GM15510 (cell line): Measurements from ENCODE around the gene GDF9.

ENCODE experiments used
- POLR2A ChIP-seq: IDR thresholded peaks from 3 replicates; pipeline ENCODE4 v1.6.1; 2011; ENCODE audit warnings: borderline replicate concordance; ENCODE audit not compliant: insufficient read length; ENCODE audit errors: extremely low read depth

The GDF9 gene

GRCh38 chr5:132820162-132820754, 46.0 kb downstream of the GDF9 start:
- no peak for TF ChIP-seq POLR2A

GRCh38 chr5:132819468-132819867, 46.8 kb downstream of the GDF9 start:
- TF ChIP-seq POLR2A = no peak

DNA sequence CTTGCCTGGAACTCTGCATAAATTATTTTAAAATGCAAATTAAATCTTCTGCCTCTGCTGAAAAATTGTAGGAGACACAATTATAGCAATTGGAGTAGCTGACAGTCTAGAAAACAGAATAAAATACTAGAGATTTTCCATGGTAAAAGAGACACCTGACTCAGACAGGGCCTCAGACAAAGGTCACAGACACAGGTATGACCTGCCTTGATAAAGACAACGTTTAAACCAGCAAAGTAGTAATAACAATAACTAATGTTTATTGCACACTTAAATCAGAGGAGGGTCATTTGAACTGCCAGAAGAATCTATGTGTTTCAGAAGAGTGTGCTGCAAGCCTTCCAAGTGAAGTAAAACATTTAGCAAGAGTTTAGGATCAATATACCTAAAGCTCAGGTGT, 49.3 kb downstream of the GDF9 start:
- TF ChIP-seq POLR2A = no peak

GRCh38 chr5:132816554-132816953, 49.7 kb downstream of the GDF9 start:
- no peak for TF ChIP-seq POLR2A

GRCh38 chr5:132816083-132816482, 50.2 kb downstream of the GDF9 start:
- no peak for TF ChIP-seq POLR2A

DNA sequence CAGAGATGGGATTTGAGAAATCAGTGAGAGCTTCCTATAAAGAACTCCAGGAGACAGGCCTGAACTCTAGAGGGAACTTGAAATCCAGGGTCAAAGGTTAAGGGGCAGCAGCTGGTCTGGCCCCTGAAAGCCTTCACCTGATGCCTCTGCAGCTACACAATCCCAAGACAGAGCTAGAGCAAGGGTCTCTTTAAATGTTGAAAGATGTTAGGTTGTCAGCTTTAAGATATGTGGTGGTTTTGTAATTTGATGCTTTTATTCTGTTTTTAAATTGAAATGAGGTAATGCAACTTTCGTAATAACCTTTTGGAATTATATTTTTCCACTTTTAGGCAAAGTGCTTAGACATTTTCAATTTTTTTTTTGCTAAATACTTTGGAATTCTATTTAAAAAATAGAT, 50.8 kb downstream of the GDF9 start:
- TF ChIP-seq POLR2A = no peak

DNA sequence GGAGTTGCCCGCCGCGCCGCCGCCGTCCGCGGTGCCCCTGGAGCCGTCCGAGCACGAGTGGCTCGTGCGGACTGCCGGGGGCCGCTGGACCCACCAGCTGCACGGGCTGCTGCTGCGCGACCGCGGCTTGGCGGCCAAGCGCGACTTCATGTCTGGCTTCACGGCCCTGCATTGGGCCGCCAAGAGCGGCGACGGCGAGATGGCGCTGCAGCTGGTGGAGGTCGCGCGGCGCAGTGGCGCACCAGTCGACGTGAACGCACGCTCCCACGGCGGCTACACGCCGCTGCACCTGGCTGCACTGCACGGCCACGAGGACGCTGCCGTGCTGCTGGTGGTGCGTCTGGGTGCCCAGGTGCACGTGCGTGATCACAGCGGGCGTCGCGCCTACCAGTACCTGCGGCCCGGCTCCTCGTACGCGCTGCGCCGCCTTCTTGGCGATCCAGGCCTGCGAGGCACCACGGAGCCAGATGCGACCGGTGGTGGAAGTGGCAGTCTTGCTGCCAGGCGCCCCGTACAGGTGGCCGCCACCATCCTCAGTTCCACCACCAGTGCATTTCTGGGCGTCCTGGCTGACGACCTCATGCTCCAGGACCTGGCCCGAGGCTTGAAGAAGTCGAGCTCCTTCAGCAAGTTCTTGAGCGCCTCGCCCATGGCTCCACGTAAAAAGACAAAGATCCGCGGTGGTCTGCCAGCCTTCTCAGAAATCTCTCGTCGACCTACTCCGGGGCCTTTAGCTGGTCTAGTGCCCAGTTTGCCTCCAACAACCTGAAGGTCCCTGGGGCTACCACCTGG, 51.6 kb downstream of the GDF9 start:
- TF ChIP-seq POLR2A = no peak

GRCh38 chr5:132813599-132814502, 52.4 kb downstream of the GDF9 start:
- no peak for TF ChIP-seq POLR2A

DNA sequence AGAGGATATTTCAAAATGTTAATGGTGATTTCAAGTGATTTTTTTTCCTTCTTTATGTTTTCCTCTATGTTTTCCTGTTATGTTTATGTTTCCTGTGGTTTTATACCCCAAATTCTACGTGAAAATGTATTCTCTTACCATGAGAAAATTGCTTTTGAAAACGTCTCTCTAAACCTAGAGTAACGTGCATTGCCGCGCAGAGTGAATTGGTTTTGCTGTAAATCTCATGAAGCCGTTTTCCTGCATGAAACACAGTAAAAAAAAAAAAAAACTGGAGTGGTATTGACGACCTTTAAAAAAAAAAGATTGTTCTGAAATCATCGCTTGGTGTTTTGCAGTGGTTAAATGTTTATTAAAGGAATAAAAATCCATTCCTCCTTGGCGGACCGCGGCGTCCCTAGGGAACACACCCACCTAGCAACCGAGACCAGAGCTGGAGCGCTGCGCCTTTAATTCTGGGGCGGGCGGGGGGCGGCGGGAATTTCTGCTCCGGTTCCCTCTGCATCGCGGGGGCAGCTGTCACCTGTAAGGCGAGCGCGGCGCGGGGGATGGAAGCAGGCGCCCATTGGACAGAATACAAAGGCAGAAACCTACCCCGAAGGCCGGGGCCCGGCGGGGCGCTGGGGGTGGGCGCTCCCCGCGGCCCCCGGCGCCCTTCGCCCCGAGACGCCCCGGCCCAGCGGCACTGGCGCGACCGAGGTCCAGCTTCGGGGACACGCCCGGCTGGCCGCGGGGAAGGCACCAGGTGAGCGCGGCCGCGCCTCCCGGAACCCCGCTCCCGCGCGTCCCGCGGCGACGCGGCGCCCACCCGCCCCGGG, 53.3 kb downstream of the GDF9 start, which contains the start of gene SOWAHA:
Gene SOWAHA (plus strand): TSS at position 522 of the 818 bp plus-strand sequence. CDS start 320 bp downstream, outside the sequence.
- no peak for TF ChIP-seq POLR2A

- no peak for TF ChIP-seq POLR2A
These were observed 54.0 kb downstream of the GDF9 start for GRCh38 chr5:132812123-132812765.
